AG04449 (cell line): Measurements from ENCODE around the gene KRTAP5-9.
"Not testable (repeated sequence)": the region's sequence is repeated elsewhere in the genome, so short reads cannot be mapped to it uniquely, and the experiment has no call there.

ENCODE experiments used
- CTCF ChIA-PET: fragments of 350-600 bp; formaldehyde crosslinking; extraction: SDS; loops from one replicate; lab custom pipeline; 2021; ENCODE audit warnings: antibody characterized with exemption; lab: Yijun Ruan, JAX
- POLR2A ChIA-PET: fragments of 400-600, 350-600 bp; formaldehyde crosslinking; extraction: SDS; loops from one replicate; lab custom pipeline; 2020; ENCODE audit warnings: antibody characterized with exemption, inconsistent platforms; lab: Yijun Ruan, JAX
- DNase-seq: peaks from one replicate; pipeline ENCODE4 v3.0.0-alpha.2; 2010; ENCODE audit warnings: low read depth, low spot score
- H3K4me3 ChIP-seq: 2 replicates; pipeline ENCODE4 v1.5.1; 2011; ENCODE audit warnings: low read depth, mild to moderate bottlenecking, control low read depth, low read length
- TF ChIP-seq, protein P1 (sequence below): IDR thresholded peaks from one replicate; pipeline ENCODE4 v1.5.1; 2011; ENCODE audit warnings: mild to moderate bottlenecking, moderate library complexity, low read length, control low read depth, inconsistent platforms; ENCODE audit not compliant: insufficient read depth; ENCODE audit errors: missing control alignments

KRTAP5-9 gene

DNA sequence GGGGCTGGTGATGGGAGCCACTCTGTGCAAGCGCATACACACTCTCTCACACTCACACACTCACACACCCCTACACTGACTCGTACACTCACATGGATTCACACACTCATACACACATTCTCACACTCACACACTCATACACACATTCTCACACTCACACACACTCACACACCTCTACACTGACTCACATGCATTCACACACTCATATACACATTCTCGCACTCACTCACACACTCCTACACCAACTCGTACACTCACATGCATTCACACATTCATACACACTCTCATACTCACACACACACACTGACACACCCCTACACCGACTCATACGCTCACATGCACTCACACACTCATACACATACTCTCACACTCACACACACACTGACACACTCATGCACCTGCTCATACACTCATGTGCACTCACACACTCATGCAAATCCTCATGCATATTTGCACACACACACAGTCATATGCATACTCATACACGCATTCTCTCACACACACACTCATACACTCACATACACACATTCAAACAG is 29.3 kb downstream of the KRTAP5-9 start:
- POLR2A ChIA-PET: no interaction called here
- no peak for DNase-seq
- no peak overlapping the region for H3K4me3 ChIP-seq
- CTCF ChIA-PET: no interaction called here
- TF ChIP-seq, protein P1, sequence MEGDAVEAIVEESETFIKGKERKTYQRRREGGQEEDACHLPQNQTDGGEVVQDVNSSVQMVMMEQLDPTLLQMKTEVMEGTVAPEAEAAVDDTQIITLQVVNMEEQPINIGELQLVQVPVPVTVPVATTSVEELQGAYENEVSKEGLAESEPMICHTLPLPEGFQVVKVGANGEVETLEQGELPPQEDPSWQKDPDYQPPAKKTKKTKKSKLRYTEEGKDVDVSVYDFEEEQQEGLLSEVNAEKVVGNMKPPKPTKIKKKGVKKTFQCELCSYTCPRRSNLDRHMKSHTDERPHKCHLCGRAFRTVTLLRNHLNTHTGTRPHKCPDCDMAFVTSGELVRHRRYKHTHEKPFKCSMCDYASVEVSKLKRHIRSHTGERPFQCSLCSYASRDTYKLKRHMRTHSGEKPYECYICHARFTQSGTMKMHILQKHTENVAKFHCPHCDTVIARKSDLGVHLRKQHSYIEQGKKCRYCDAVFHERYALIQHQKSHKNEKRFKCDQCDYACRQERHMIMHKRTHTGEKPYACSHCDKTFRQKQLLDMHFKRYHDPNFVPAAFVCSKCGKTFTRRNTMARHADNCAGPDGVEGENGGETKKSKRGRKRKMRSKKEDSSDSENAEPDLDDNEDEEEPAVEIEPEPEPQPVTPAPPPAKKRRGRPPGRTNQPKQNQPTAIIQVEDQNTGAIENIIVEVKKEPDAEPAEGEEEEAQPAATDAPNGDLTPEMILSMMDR: no peak

DNA sequence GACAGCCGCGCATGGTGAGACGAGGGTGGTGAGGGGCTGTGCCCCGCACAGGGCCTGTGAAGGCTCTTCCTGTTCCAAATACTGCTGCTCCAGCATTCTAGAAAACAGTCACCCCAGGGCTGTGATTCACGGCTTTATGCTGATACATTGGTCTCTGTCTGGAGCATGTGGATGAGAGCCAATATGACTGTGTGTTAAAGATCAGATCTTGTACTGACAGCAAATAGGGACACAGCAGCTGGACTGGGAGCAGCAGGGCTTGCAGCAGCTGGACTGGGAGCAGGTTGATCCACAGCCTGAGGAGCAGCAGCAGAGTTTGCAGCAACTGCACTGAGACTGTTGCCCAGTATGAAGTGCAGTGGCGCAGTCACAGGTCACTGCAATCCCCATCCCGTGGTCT is 31.3 kb downstream of the KRTAP5-9 start:
- H3K4me3 ChIP-seq, POLR2A ChIA-PET, DNase-seq: not testable (repeated sequence)
- CTCF ChIA-PET: interaction anchor here (0.7 to 1.9 kb wide), 8 partner anchors 10 to 1112 kb away, joined by 3 to 9 read pairs (median 4); partner anchors contain the start of gene KRTAP5-9

DNA sequence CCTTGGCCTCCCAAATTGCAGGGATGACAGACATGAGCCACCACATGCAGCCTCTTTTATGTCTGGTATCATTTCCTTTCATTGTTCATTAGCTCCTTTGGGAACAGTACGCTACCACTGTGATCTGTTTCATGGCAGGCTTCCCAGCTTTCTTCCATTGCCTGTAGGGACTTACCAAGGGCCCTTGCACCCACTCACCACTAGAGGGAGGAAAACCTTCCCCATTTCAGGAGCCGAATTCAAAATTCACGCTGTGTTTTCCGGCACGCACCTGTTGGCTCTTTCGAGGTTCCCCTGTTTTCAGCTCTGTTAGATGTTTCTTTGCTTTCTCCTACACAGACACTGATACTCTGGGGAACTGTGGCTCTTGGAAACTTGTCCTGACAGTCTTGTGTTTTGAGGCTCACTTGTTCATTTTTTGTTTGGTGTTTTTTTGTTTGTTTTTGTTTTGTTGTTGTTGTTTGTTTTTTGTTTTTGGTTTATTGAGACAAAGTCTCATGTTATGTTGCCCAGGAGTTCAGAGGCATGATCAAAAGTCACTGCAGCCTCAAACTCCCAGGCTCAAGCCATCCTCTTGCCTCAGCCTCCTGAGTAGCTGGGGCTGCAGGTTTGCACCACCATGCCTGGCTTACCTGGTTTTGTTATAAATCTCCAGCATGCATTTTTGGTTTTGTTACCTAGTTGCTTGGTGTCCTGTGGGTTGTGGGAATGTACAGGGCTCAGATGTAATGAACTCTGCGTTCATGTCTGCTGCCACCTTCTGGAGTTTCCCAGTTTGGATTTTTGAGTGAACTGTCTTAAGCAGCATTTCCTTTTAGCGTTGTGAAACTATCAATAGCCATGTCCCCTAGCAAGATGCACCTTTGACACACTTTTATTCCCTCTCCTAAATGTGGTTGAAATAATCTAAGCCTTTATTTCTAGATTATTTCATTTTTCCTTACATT is 32.1 kb downstream of the KRTAP5-9 start:
- TF ChIP-seq, protein P1: peak; percentile 79
- H3K4me3 ChIP-seq: no peak overlapping the region
- peak; percentile 28 for DNase-seq
- POLR2A ChIA-PET: no interaction called here
- CTCF ChIA-PET: interaction anchor here (0.7 to 1.9 kb wide), 8 partner anchors 9 to 1112 kb away, joined by 3 to 9 read pairs (median 4); partner anchors contain the start of gene KRTAP5-9

DNA sequence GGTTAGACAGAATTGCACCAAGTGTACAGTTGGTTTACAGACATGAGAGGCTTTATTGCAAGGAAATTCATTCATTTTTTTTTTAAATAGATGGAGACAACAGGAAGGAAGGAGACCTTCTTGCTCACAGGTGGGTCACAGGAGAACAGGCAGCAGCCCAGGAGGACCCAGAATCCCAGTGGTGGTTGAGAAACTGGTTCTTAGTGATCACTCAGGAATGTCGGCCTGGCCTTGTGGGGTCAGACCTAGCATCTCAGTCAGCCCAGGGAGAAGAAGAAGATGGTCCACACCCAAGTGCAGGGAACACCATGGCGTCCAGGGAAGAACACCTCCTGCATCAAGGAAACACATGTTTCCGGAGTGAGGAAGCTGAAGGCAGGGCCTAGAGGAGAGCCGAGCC is 33.6 kb downstream of the KRTAP5-9 start:
- no peak for DNase-seq
- TF ChIP-seq, protein P1: no peak
- no peak overlapping the region for H3K4me3 ChIP-seq
- ChIA-PET CTCF (no interaction called here), POLR2A (no interaction called here)

DNA sequence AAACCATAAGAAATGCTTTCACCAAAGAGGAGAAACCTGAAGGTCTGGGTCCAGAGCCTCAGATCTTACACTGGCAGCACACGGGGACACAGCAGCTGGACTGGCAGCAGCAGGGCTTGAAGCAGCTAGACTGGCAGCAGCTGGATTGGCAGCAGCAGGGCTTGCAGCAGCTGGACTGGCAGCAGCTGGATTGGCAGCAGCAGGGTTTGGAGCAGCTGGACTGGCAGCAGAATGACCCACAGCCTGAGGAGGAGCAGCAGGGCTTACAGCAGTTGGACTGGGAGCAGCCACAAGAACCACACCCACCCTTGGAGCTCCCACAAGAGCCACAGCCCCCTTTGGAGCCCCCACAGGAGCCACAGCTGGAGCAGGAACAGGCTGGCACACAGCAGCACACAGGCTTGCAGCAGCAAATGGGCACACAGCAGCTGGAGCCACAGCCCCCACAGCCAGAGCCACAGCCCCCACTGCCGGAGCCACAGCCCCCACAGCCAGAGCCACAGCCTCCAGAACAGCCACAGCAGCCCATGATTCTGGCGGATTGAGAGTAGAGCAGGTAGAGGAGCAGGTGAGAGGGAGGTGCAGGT is 34.2 kb downstream of the KRTAP5-9 start, which contains the start of gene KRTAP5-11:
Gene KRTAP5-11 (minus strand): TSS at position 567 of the 587 bp plus-strand sequence. CDS start 38 bp downstream, at position 529.
- POLR2A ChIA-PET: no interaction called here

DNA sequence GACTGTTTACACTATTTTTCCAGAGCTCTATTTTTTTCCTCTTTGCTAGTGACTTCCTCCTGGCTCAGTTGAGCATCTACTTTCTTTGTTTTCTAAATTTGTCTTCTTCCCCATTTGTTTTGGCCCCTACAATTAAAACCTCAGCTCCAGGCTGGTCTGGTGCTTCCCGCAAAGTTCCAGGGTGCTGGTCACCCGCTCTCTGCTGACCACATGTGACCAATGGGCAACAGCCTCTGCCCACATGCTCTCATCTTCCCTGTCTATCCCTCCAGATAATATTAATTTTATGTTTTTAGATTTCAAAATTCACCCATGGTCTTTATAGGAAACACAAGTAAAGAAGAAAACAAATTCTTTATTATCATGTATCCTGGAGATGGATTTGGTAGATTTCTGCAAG is 34.7 kb downstream of the KRTAP5-9 start:
- H3K4me3 ChIP-seq, CTCF ChIA-PET, POLR2A ChIA-PET, DNase-seq: not testable (repeated sequence)

More for the DNA sequence above, 34.2 kb downstream of the KRTAP5-9 start, which contains the start of gene KRTAP5-11:
- DNase-seq: no peak
- CTCF ChIA-PET: no interaction called here
- TF ChIP-seq, protein P1: no peak
- H3K4me3 ChIP-seq: no peak within 1 kb of the TSS

DNA sequence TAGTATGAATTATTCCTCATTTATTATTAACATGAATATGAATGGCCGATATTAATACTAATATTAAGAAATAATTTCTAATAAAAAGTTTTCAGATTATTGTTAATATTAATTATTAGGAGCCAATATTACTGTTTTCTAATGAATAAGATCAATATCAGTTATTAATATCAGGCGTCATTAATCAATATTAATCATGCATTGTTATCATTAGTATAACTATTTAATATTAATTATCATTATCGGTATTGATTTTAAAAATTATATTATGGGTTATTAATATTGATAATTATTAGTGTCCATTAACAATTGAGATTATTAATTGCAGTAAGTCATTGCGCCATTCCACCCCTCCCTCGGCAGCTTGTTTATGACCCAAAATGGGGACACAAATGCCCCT is 37.5 kb downstream of the KRTAP5-9 start:
- H3K4me3 ChIP-seq, CTCF ChIA-PET, DNase-seq, POLR2A ChIA-PET: not testable (repeated sequence)

DNA sequence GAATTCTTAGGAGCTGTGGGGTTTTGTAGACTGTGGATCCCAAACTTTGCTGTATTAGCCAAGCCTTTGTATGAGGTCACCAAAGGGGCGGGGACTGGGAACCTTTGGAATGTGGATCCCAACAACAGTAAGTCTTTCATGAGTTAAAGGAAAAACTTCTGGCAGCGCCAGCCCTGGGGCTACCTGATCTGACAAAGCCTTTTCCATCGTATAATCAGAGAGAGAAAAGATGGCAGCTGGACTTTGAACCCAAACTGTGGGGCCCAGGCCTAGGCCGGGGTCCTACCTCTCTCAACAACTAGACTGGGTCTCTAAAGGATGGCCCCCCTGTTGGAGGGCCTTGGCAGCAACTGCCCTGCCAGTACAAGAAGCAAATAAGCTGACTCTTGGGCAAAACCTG is 40.1 kb downstream of the KRTAP5-9 start:
- DNase-seq, CTCF ChIA-PET, H3K4me3 ChIP-seq, POLR2A ChIA-PET: not testable (repeated sequence)

DNA sequence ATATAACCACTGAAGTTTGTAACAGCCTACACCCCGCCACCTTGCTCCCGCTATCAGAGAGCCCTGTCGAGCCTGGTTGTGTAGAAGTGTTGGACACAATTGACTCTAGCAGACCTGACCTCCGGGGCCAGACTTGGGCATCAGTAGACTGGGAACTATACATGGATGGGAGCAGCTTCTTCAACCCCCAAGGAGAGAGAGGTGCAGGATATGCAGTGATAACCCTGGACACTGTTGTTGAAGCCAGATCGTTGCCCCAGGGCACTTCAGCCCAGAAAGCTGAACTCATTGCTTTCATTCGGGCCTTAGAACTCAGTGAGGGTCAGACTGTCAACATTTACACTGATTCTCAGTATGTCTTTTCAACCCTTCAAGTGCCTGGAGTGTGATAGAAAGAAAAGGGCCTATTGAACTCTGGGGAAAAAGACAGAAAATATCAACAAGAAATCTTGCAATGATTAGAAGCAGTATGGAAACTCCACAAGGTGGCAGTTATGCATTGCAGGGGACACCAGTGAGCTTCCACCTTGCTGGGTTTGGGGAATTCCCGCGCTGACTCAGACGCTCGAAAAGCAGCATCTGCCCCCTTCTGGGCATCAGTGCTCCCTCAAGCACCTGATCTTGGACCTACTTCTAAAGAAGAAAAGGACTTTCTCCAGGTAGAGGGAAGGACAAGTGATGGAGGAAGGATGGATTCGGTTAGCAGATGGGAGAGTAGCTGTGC is 40.8 kb downstream of the KRTAP5-9 start:
- POLR2A ChIA-PET, DNase-seq, H3K4me3 ChIP-seq: not testable (repeated sequence)
- CTCF ChIA-PET: interaction anchor here (1.1 kb wide), 1 partner anchor 9 kb away, joined by 6 read pairs; no protein-coding TSS in a partner anchor

DNA sequence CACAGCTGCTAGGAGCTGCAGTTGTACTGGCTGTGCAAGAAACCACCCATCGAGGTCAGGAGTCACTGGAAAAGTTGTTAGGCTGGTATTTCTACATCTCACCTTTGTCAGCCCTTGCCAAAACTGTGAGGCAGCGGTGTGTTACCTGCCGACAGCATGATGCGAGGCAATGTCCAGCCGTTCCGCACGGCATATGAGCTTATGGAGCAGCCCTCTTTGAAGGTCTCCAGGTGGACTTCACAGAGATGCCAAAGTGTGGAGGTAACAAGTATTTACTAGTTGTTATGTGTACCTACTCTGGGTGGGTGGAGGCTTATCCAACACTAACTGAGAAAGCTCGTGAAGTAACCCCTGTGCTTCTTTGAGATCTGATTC is 41.3 kb downstream of the KRTAP5-9 start:
- POLR2A ChIA-PET, H3K4me3 ChIP-seq, DNase-seq: not testable (repeated sequence)
- CTCF ChIA-PET: interaction anchor here (1.1 kb wide), 1 partner anchor 9 kb away, joined by 6 read pairs; no protein-coding TSS in a partner anchor
